Upper lobe of left lung (tissue), 6 donors: ENCODE results near the gene TSHZ2. TPM values are rescaled to one million over a fixed set of nuclear protein-coding genes. Genes with fewer than 3 reads are reported as not detected.

ENCODE experiments used
- ATAC-seq, 2 donors: fragments of 200-7000 bp; cut with Tn5 transposase; one replicate each; pipeline ENCODE4 v1.9.1; 2022; ENCODE audit warnings: mild to moderate bottlenecking in 2 of 2, moderate library complexity in 2 of 2; ENCODE audit not compliant: low FRiP score in 2 of 2
- DNase-seq, 2 donors: peaks; one replicate each; pipeline ENCODE4 v3.0.0-alpha.2; 2019 to 2020
- H3K27ac ChIP-seq, 4 donors: fragments of 200-600 bp; sonication (generic); one replicate each; pipeline ENCODE4 v1.5.1; 2016 to 2019
- H3K27me3 ChIP-seq, 4 donors: fragments of 200-600 bp; sonication (generic); one replicate each; pipeline ENCODE4 v1.5.1; 2017 to 2019
- H3K36me3 ChIP-seq, 4 donors: fragments of 200-600 bp; sonication (generic); one replicate each; pipeline ENCODE4 v1.5.1; 2016 to 2019
- H3K4me1 ChIP-seq, 4 donors: fragments of 200-600 bp; sonication (generic); one replicate each; pipeline ENCODE4 v1.5.1; 2018 to 2019
- H3K4me3 ChIP-seq, 4 donors: fragments of 200-600 bp; sonication (generic); one replicate each; pipeline ENCODE4 v1.5.1; 2017 to 2019; ENCODE audit warnings: mild to moderate bottlenecking in 2 of 4, moderate library complexity in 1 of 4
- H3K9me3 ChIP-seq, 4 donors: fragments of 200-600 bp; sonication (generic); one replicate each; pipeline ENCODE4 v1.5.1; 2018 to 2019
- CTCF ChIP-seq, 6 experiments: fragments of 450-650 bp in 4 of 6; fragments of 200-600 bp in 2 of 6; sonication (generic) in 2 of 6; IDR thresholded peaks; one replicate each; pipeline ENCODE4 v1.5.1; 2016 to 2019; ENCODE audit warnings: antibody characterized with exemption in 6 of 6
- EP300 ChIP-seq, 4 donors: sonication (generic); formaldehyde crosslinking; IDR thresholded peaks; one replicate each; pipeline ENCODE4 v1.5.1; 2017; ENCODE audit warnings: antibody characterized with exemption in 4 of 4, control low read depth in 2 of 4
- POLR2A ChIP-seq, 4 donors: fragments of 450-650 bp; IDR thresholded peaks; one replicate each; pipeline ENCODE4 v1.5.1; 2016 to 2017; ENCODE audit warnings: antibody characterized with exemption in 4 of 4, mild to moderate bottlenecking in 2 of 4
- POLR2AphosphoS5 ChIP-seq, 2 donors: sonication (generic); formaldehyde crosslinking; IDR thresholded peaks; one replicate each; pipeline ENCODE4 v1.5.1; 2017; ENCODE audit warnings: antibody characterized with exemption in 2 of 2
- WGBS, 2 donors: methylation state at CpG; one replicate each; pipeline ENCODE4 v1.1.5; 2017 to 2018; 5-methylcytosine and 5-hydroxymethylcytosine counted together
- total RNA-seq, 6 donors: library from RNA; depleted of rRNA in 4 of 6; stranded (reverse); fragments of >200 nt in 4 of 6; gene quantifications; one replicate each; pipeline versions ENCODE4 v1.1.0 to v1.2.1, GENCODE V29; 2016 to 2021
- donor health status: DM: no; HTN: no; CAD: no; lungs with moderate emphysema.
- donor health status: DM: no; HTN: yes; CAD: no; lungs with severe emphysema.

The TSHZ2 gene
- total RNA-seq, 6 donors from 2014 or later: 1.8 to 10.0 (median 3.2) TPM

GRCh38 chr20:53298260-53298659, 326.1 kb downstream of the TSHZ2 start:
- ATAC-seq (no peak), DNase-seq (no peak)
- Histone ChIP-seq H3K9me3 (no peaks in the 10 kb centered on the region), H3K36me3 (no peaks in the 10 kb centered on the region), H3K4me1 (no peaks in the 10 kb centered on the region), H3K27ac (no peak overlapping the region), H3K4me3 (no peak overlapping the region), H3K27me3 (no peaks in the 10 kb centered on the region)
- no peak for TF ChIP-seq EP300 (IDR thresholded peaks at IDR 0.05)
- WGBS, 2 donors: 86 to 88% methylated on average over 6 of the region's 6 CpGs

- H3K9me3 ChIP-seq: no peaks in the 10 kb centered on the region
These were observed 326.8 kb downstream of the TSHZ2 start for GRCh38 chr20:53298911-53299310.

GRCh38 chr20:53299831-53300230, 327.7 kb downstream of the TSHZ2 start:
- H3K9me3 ChIP-seq: no peaks in the 10 kb centered on the region
- H3K27ac ChIP-seq: no peak overlapping the region
- WGBS, 2 donors: 44 to 50% methylated on average over 4 of the region's 4 CpGs
- no peaks in the 10 kb centered on the region for H3K27me3 ChIP-seq
- no peak for DNase-seq
- ATAC-seq: no peak
- no peak overlapping the region for H3K4me3 ChIP-seq
- no peaks in the 10 kb centered on the region for H3K36me3 ChIP-seq
- TF ChIP-seq POLR2AphosphoS5 (IDR thresholded peaks at IDR 0.05): no peak
- H3K4me1 ChIP-seq: no peaks in the 10 kb centered on the region

More at GRCh38 chr20:53298911-53299310, 326.8 kb downstream of the TSHZ2 start:
- H3K27ac ChIP-seq: no peak overlapping the region
- no peak for TF ChIP-seq EP300 (IDR thresholded peaks at IDR 0.05)
- no peak for TF ChIP-seq POLR2AphosphoS5 (IDR thresholded peaks at IDR 0.05)
- TF ChIP-seq CTCF (IDR thresholded peaks at IDR 0.05): no peak
- no peak for TF ChIP-seq POLR2A (IDR thresholded peaks at IDR 0.05)
- H3K4me3 ChIP-seq: no peak overlapping the region
- WGBS, 2 donors: 100% methylated on average over 1 of the region's 1 CpG
- ATAC-seq (no peak), DNase-seq (no peak)
- H3K4me1 ChIP-seq: no peaks in the 10 kb centered on the region
- no peaks in the 10 kb centered on the region for H3K36me3 ChIP-seq
- H3K27me3 ChIP-seq: no peaks in the 10 kb centered on the region

- Histone ChIP-seq H3K36me3 (no peaks in the 10 kb centered on the region), H3K9me3 (no peaks in the 10 kb centered on the region), H3K4me3 (no peak overlapping the region), H3K4me1 (no peaks in the 10 kb centered on the region), H3K27me3 (no peaks in the 10 kb centered on the region), H3K27ac (no peak overlapping the region)
- WGBS, 2 donors: 93 to 94% methylated on average over 13 of the region's 13 CpGs
- TF ChIP-seq EP300 (IDR thresholded peaks at IDR 0.05): no peak
- no peak for TF ChIP-seq POLR2AphosphoS5 (IDR thresholded peaks at IDR 0.05)
- no peak for TF ChIP-seq CTCF (IDR thresholded peaks at IDR 0.05)
- no peak for TF ChIP-seq POLR2A (IDR thresholded peaks at IDR 0.05)
- no peak for DNase-seq
- ATAC-seq: no peak
These were observed 329.7 kb downstream of the TSHZ2 start for GRCh38 chr20:53301869-53302268.

GRCh38 chr20:53302695-53303412, 330.7 kb downstream of the TSHZ2 start:
- WGBS, 2 donors: 71 to 82% methylated on average over 8 of the region's 8 CpGs
- no peaks in the 10 kb centered on the region for H3K9me3 ChIP-seq
- H3K27me3 ChIP-seq: no peaks in the 10 kb centered on the region
- no peak overlapping the region for H3K4me3 ChIP-seq
- TF ChIP-seq POLR2A (IDR thresholded peaks at IDR 0.05): no peak
- no peak for TF ChIP-seq CTCF (IDR thresholded peaks at IDR 0.05)
- TF ChIP-seq POLR2AphosphoS5 (IDR thresholded peaks at IDR 0.05): no peak
- TF ChIP-seq EP300 (IDR thresholded peaks at IDR 0.05): no peak
- no peaks in the 10 kb centered on the region for H3K36me3 ChIP-seq
- DNase-seq (no peak), ATAC-seq (no peak)
- no peaks in the 10 kb centered on the region for H3K4me1 ChIP-seq
- no peak overlapping the region for H3K27ac ChIP-seq

- no peak for TF ChIP-seq POLR2AphosphoS5 (IDR thresholded peaks at IDR 0.05)
- no peak for TF ChIP-seq POLR2A (IDR thresholded peaks at IDR 0.05)
- no peak for TF ChIP-seq CTCF (IDR thresholded peaks at IDR 0.05)
- no peak for TF ChIP-seq EP300 (IDR thresholded peaks at IDR 0.05)
- no peak overlapping the region for H3K4me3 ChIP-seq
- no peaks in the 10 kb centered on the region for H3K9me3 ChIP-seq
- ATAC-seq (no peak), DNase-seq (no peak)
- 60 to 75% methylated on average over 4 of the region's 4 CpGs for WGBS, 2 donors
- no peaks in the 10 kb centered on the region for H3K27me3 ChIP-seq
- no peaks in the 10 kb centered on the region for H3K36me3 ChIP-seq
- no peaks in the 10 kb centered on the region for H3K4me1 ChIP-seq
- H3K27ac ChIP-seq: no peak overlapping the region
These were observed 331.2 kb downstream of the TSHZ2 start for GRCh38 chr20:53303413-53303760.
